GM19328 (cell line): ENCODE measurements around the gene ACSL5.
"Not testable (repeated sequence)": the region's sequence is repeated elsewhere in the genome, so short reads cannot be mapped to it uniquely, and the experiment has no call there.

Source experiments
- ATAC-seq: cut with Tn5 transposase; IDR thresholded peaks from one replicate; pipeline ENCODE4 v1.9.1; 2021; ENCODE audit warnings: mild to moderate bottlenecking, moderate library complexity; ENCODE audit not compliant: unreplicated experiment

The ACSL5 gene

DNA sequence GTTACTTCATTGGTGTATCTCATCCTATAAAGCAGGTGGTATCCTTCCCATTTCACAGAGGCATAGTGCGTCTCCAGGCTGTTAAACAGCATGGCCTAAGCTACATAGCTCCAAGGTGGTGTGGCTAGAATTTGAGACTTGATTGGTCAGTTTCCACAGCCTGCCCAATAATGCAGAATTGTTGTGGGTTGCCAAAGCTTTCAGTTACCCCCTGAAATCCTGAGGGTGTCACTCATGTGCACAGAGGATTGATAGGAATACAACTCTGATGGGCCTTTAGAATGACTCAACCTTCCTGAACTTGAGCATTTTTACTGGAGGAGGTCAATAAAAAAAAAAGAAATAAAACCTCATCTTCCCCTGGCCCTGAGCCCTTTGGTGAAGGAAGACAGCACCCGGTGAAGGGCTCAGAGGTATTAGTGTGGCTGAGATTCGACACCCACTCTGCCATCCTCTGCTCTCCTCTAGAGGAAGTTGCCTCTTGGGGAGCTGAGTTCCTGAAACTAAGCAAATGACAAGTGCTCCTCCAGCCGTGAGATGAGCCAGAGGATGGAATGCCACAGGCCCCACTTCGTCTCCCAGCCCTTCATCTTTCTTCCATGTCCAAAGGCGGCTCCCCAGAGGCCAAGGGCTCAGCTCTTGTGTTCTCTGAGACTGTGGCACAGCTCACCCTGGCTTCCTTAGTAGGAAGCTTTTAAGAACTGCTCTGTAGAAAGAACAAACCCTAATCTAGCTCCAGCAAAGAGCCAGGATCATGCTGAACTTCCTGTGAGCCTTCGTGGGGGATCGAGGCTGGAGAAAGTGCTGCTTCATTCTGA, 1.0 kb downstream of the ACSL5 start:
- peak; percentile 42 for ATAC-seq

DNA sequence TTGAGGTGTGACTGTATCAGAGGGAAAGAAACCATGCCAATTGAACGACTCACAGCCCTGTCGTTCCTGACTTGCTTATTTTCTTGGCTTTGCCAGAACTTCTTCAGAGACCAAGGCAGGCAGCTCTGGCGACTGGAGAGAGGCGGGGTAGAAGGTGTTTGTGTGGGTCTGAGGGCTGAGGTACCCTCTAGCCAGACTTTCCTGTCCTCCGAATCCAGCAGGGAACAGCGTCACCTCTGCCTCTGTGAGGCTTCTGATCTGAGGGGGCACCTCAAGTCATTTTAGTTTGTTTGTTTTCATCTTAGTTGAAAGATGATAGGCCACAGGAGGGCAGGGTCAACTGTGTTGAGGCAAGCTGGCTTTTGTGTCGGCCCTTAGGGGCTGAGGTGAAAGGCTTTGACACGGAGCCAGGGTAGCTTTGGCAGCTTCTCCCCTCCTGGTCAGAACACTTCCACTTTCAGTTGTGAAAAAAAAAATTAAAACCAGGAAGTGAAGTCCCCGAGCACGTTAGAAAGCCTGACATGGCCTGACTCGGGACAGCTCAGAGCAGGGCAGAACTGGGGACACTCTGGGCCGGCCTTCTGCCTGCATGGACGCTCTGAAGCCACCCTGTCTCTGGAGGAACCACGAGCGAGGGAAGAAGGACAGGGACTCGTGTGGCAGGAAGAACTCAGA, 1.9 kb downstream of the ACSL5 start:
- peak; percentile 93 for ATAC-seq

DNA sequence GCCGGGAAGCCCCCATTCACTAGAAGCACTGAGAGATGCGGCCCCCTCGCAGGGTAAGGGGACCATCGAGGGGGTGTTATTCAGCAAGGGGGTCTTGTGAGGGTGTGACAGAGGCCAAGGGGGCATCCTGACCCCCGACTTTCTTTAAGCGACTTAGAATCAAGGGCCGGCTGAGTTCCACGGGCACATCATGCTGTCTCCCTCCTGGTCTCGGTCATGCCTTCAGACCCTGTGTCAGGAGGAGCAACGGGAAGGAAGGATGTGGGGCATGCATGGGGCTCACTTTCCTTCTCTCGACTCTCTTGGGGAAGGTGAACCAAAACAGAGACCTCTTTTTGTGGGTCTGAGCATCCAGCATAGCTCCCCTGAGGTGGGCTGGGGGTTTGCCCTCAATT, 2.5 kb downstream of the ACSL5 start:
- peak; percentile 24 for ATAC-seq

DNA sequence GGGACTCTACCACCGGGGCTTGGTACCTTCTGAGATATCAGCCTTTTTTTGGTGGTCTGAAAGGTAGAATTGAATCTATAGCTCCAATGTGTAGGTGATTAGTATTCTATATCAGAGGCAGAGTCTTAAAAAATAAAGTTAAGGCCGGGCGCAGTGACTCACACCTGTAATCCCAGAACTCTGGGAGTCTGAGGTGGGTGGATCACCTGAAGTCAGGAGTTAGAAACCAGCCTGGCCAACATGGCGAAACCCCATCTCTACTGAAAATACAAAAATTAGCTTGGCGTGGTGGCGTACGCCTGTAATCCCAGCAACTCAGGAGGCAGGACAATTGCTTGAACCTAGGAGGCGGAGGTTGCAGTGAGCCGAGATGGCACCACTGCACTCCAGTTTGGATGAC, 3.2 kb downstream of the ACSL5 start:
- ATAC-seq = not testable (repeated sequence)

DNA sequence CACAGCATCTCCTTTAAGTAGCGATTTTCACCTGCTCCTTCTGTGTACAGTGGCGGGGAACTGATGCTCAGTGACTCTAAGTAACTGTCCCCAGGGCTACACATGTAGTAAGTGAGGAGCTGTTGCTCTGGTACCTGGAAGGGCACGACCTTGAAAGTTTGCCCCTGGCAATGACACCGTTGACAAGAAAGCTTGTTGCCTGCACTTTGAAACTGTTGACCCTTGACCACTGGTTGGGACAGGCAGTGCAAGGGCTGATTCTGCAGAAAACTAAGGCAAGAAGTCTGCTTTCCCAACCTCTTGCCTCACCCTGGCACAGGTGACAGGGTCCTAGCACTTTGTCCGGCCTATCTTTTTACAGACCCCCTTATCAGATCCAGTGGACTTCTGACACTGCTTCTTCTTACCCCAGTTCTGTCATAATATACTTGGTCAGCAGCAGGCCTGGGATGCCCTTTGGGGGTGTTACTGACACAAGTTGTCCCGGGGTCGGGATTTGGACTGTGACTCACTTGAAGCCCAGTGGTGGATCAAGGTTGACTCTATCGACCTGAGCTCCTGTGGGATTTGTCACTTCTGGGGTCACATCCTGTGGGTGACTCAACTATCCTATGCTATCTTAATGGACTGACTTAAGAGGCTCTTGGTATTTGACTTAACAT, 5.8 kb downstream of the ACSL5 start:
- ATAC-seq = no peak

DNA sequence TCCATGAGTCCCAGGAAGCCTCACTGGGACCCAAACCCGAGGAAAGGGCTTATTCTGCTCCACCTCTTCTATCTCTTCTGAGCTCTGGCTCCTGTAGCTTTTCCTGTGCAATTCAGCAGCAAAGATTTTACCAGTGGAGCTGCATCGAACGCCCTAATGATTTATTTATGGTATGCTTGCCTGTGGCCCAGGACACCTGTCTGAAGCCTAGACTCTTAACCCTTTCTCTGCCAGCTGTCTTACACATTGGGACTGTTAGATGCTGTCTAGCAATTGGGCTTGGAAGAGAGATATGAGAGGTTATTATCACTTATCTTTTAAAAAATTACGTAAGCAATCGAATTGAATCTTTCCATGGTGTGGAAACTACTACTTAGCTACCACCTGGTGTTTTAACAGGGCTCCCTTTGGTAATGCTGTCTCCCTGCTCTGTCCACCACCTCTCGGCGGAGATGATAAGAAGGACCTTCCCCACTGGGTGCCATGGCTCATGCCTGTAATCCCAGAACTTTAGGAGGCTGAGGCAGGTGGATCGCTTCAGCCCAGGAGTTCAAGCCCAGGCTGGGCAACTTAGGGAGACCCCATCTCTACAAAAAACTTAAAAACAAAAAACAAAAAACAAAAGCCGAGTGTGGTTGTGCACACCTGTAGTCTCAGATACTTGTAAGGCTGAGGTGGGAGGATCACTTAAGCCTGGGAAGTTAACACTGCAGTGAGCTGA, 8.8 kb downstream of the ACSL5 start:
- no peak for ATAC-seq

DNA sequence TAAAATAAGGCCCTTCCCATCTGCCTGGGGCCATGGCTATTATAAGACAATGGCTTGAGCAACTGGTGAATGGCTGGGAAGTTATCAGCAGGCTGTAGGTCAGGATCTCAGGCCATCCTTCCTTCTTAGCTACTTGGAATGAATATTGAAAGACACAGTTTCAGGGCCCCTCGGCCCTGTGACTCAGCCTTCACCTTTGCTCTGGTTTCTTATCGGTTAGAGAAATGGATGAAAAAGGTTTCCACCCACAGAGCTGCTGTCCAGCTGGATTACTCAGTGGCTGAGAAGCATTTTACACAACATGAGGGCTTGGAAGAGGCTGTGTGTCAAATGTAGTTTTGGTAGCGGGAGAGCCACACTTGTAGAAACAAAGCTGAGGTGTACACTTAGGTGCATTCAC, 9.4 kb downstream of the ACSL5 start:
- no peak for ATAC-seq

DNA sequence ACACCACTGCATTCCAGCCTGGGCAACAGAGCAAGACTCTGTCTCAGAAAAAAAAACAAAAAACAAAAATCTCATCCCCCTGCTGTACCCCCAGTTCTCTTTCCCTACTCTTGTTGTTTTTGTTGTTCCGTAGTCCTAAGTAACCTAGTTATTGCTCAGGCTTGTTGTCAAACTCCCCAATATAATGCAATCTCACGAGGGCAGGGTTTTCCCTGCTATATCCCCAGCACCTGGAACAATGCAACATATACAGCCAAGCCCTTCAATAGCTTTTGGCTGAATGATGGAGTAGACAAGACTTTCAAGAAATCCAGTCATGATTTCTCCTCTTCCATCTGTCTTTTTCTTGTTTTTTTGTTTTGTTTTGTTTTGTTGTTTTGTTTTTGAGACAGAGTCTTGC, 10.2 kb downstream of the ACSL5 start:
- no peak for ATAC-seq

DNA sequence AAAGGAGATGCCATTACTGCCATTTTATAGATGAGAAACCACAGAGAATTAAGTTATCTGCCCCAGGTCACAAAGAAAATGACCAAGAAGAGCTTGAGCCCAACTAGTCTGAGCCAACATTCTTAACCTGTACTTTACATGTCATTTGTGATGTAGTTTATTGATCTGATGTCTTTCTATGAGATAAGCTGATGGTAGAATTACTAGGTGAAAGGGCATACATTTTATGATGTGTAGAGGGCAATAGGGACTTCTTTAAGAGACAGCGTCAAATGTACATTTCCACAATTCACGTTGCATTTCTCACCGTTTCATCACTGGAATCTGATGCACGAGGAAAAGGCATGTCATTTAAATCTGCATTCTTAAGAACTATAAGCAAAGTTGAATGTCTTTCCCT, 11.3 kb downstream of the ACSL5 start:
- no peak for ATAC-seq

DNA sequence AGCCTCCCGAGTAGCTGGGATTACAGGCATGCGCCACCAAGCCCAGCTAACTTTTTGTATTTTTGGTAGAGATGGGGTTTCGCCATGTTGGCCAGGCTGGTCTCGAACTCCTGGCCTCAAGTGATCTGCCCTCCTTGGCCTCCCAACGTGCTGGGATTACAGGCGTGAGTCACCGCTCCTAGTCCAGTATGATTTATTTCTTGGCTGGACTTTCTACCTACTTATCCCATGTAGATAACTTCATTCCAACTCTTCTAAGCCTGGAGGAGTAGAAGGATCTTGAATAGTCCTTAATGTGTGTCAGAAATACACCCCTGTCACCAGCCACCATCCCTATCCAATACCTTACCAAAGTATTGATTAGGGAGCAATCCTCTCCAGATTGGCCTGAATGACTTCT, 14.1 kb downstream of the ACSL5 start:
- ATAC-seq = not testable (repeated sequence)

DNA sequence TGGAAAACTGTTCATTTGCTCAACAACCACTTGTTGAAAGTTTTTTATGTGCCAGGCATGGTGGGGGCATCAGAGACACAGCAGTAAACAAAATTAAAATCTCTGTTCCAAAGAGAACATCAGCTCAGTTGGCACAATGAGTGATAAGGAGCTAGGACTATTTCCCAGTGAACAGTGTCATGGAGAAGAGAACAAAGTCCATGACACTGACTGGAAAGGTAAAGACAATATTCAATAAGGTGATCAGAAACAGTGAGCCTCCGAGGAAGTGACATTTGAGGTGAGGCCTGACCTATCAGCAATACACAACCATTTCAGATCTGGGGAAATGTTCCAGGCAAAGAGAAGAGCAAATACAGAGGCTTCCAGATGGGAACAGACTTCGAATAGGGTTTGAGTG, 14.6 kb downstream of the ACSL5 start:
- no peak for ATAC-seq

DNA sequence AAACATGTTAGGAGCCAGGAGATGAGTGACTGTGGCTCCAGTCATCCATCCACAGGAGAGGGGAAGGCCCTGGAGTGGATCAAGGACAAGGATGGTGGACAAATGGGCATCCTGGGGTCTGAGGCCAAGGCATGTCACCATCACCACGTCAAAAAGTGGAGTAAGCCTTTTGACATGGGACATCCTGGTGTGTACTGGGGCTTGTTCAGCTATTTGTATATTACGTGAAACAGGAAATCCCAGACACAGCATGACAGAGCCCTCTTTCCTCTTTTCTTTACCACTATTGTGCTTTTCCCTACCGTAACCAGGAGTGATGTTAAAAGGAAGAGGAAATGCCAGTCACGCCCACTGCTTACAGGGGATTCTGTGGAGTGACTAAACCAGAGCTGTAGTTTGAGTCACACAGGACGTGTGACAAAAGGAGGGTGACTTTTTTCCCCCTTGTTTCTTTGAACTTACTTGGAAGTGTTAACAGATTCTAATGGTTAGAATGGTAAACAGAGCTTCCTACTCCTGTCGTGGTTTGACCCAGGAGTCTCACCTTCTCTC, 15.4 kb downstream of the ACSL5 start:
- peak; percentile 57 for ATAC-seq

DNA sequence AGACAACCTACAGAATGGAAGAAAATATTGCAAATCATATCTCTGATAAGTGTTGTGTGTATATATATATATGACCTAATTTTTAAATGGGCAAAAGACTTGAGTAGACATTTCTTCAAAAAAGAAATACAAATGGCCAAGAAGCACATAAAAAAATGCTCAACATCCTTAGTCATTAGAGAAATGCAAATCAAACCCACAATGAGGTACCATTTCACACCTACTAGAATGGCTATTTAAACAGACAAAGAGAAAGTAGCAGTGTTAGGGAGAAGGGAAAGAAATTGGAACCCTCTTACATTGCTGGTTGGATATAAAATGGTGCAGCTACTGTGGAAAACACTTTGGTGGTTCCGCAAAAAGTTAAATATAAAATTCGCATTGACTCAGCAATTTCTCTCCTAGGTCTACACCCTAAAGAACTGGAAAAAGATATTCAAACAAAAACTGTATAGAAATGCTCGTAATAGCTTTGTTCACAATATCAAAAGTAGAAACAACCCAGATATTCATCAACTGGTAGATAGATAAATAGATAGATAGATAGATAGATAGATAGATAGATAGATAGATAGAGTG, 16.3 kb downstream of the ACSL5 start:
- ATAC-seq = no peak

DNA sequence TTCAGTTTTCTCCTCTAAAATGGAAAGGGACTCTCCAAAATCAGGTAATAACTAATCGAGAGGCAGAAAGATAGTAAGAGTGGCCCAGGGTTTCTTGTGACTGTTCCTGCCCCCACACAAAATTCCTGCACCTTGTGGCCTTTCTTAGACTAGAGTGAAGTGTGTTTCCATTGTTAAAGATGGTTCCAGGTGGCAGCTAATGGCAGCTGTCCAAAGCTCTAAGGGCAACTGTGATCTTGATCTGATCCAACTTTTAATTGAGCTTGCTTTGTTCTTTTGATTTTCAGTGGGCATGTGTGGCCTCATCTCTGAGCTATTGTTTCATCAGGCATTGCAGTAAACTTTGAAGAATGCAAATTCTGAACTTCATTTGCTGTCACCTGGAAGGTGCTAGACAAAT, 19.4 kb downstream of the ACSL5 start:
- ATAC-seq = no peak

DNA sequence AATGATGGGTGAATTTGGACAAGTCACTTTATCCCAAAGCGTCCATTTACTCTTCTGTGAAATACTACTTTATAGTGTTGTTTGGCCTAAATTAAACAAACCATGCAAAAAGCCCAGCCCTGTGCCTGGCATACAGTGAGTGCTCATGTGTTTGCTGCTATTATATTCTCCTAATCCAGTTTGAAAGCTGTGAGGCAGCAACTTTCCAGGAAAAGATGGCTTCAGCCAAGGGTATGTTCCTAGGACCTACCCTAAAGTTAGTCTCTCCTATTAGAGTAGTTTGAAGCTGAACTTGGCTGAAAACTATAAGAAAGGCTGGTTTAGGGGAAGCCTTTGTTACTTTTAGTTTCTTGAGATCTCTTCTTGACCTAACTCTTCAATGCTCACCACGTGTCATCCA, 19.9 kb downstream of the ACSL5 start:
- no peak for ATAC-seq

DNA sequence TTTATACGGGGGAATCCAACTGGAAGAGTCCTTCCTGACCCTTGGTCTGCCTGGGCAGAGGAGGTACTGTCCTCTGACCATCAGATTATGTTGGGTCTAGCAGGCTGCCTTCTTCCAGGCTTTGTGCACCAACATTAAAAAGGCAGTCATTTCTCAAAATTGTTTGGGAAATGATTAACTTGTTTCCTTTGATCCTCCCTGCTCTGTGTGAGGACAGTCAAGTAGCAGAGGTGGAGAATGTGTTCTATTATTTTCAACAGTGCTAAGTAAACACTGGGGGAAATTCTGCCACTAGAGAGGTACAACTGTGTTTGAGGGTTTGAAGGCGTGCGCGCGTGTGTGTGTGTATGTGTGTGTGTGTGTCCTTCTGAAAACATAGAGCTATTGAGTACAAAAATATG, 20.6 kb downstream of the ACSL5 start:
- no peak for ATAC-seq

DNA sequence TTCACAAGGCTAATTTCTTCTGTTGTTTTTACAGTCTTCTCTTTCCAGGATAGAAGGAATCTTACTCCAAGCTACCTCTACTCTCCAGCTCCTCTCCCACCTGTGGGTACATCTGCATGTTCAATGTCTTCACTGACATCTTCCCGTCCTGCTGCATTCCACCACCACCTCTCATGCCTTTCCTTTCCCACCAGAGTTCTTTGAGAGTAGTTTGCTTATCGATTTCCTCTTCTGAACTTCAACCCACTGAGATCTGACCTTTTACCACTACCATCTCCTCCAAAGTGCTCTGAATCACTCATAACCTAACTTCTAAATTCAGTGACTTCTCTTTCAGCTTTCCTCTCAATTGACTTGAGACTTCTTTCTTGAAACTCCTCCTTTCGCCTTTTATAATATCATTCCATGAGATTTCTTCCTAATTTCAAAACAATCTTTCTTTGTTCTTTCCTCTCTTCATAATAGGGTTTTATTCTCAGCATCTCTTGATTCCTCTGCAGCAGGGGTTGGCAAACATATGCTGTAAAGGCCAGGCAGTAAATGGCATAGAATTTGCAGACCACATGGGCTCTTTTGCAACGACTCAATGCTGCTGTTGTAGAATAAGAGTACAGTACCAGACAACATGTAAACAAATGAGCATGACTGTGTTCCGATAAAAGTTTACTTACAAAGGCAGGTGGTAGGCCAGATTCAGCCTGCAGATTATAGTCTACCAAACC, 22.1 kb downstream of the ACSL5 start:
- ATAC-seq = no peak

DNA sequence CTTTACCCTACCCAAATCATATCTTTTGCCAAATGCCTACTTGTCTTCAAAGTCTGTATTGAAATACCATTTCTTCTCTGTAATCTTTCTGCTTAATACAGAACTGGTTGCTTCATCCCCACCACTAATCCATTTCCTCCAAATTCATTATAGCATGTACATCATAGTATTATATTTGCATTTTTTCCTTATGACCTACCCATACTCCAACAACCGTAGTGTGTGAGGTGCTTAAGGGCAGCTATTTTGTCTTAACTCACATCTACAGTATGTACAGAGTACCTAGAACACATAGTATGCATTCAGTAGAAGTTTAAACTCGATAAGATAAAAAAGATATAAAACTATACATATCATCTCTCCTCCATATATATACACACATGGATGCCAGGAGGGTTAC, 23.7 kb downstream of the ACSL5 start:
- ATAC-seq = no peak

DNA sequence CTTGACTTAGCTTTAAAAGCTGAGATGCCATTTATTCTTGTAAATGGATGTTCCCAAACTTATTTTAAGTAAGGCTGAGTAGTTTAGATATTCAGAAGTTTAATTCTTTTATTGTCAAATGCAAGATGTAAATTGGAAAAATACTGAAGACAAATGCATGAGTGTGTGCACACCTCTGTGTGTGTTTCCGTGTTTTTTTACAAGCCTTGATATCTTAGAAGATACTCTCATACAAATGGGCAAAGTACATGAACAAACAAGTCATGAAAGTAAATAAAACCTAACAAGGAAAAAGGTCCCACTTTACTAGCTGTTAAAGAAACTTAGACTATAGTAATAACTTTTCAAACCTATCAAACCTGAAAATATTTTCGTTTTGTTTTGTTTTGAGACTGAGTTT, 29.0 kb downstream of the ACSL5 start:
- ATAC-seq = no peak

DNA sequence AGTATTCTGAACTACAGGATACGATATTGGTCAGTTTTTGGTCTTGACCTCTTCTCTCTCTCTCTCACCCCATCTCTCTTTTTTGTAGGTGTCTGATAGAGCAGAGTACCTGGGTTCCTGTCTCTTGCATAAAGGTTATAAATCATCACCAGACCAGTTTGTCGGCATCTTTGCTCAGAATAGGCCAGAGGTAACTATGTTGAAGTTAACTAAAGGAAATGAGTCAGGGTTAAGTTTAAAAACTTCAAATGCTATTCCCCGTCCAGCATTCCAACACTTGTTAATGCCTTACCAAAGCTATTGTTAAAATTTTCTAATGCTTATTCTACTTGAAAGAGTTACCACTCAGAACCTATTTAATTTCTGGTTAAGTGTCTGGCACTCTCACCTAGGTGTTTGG, 30.7 kb downstream of the ACSL5 start:
- ATAC-seq = no peak
